M059J (cell line): ENCODE measurements around the gene TTC28. TPM values are rescaled to one million over a fixed set of nuclear protein-coding genes. Genes with fewer than 3 reads are reported as not detected.
A peak's percentile ranks its signal among the peaks of the same experiment; 100 is the strongest.

Source experiments
- DNase-seq: peaks from one replicate; pipeline ENCODE4 v3.0.0-alpha.2; 2012; ENCODE audit warnings: low read depth
- total RNA-seq: library from RNA; depleted of rRNA; stranded (reverse); fragments of >200 nt; shearing (Covaris generic); gene quantifications from 2 replicates; pipeline ENCODE4 v1.2.3, GENCODE V29; 2014

The TTC28 gene
- total RNA-seq, 1 experiment from 2014 or later, result 13.9 TPM

- DNase-seq, result no peak
These were observed 687.1 kb downstream of the TTC28 start for GRCh38 chr22:27992294-27993165.

- no peak for DNase-seq
These were observed 687.9 kb downstream of the TTC28 start for GRCh38 chr22:27991586-27992293.

- DNase-seq, result no peak
These were observed 688.8 kb downstream of the TTC28 start for GRCh38 chr22:27990879-27991278.

- no peak for DNase-seq
These were observed 689.2 kb downstream of the TTC28 start for GRCh38 chr22:27990451-27990840.

- DNase-seq, result no peak
These were observed 689.7 kb downstream of the TTC28 start for GRCh38 chr22:27989758-27990450.

- no peak for DNase-seq
These were observed 690.9 kb downstream of the TTC28 start for GRCh38 chr22:27988704-27989103.

GRCh38 chr22:27987557-27987956 is 692.1 kb downstream of the TTC28 start:
- DNase-seq, result peak; percentile 88

- DNase-seq, result no peak
These were observed 692.7 kb downstream of the TTC28 start for GRCh38 chr22:27986937-27987336.

- DNase-seq, result no peak
These were observed 693.2 kb downstream of the TTC28 start for GRCh38 chr22:27986459-27986858.

- no peak for DNase-seq
These were observed 694.0 kb downstream of the TTC28 start for GRCh38 chr22:27985323-27986275.

GRCh38 chr22:27984723-27985122 is 694.9 kb downstream of the TTC28 start:
- no peak for DNase-seq

GRCh38 chr22:27984001-27984695 is 695.5 kb downstream of the TTC28 start:
- DNase-seq, result no peak

- no peak for DNase-seq
These were observed 696.3 kb downstream of the TTC28 start for GRCh38 chr22:27983361-27983791.

GRCh38 chr22:27982630-27983180 is 696.9 kb downstream of the TTC28 start:
- no peak for DNase-seq

GRCh38 chr22:27982106-27982505 is 697.5 kb downstream of the TTC28 start:
- no peak for DNase-seq

- DNase-seq, result no peak
These were observed 699.1 kb downstream of the TTC28 start for GRCh38 chr22:27980424-27981148.

- no peak for DNase-seq
These were observed 700.8 kb downstream of the TTC28 start for GRCh38 chr22:27978802-27979201.

- no peak for DNase-seq
These were observed 701.3 kb downstream of the TTC28 start for GRCh38 chr22:27978317-27978716.

GRCh38 chr22:27976586-27976985 is 703.1 kb downstream of the TTC28 start:
- DNase-seq, result no peak
